GM21447 (cell line): ENCODE measurements around the gene SSPN.
"Not testable (repeated sequence)": the region's sequence is repeated elsewhere in the genome, so short reads cannot be mapped to it uniquely, and the experiment has no call there.

Experiments
- ATAC-seq: cut with Tn5 transposase; IDR thresholded peaks from one replicate; pipeline ENCODE4 v1.9.1; 2021; ENCODE audit not compliant: unreplicated experiment

The SSPN gene

GRCh38 chr12:26226629-26227360, 31.4 kb downstream of the SSPN start:
- no peak for ATAC-seq

GRCh38 chr12:26227361-26227745, 32.0 kb downstream of the SSPN start:
- ATAC-seq = no peak

- ATAC-seq = no peak
Measured at GRCh38 chr12:26229910-26230309, 34.5 kb downstream of the SSPN start.

- ATAC-seq = no peak
Measured at GRCh38 chr12:26231470-26231869, 36.1 kb downstream of the SSPN start.

GRCh38 chr12:26231921-26232320, 36.5 kb downstream of the SSPN start:
- ATAC-seq = no peak

- ATAC-seq = no peak
Measured at GRCh38 chr12:26233631-26234030, 38.3 kb downstream of the SSPN start.

- ATAC-seq = not testable (repeated sequence)
Measured at GRCh38 chr12:26235465-26235864, 40.1 kb downstream of the SSPN start.

GRCh38 chr12:26238341-26239121, 43.2 kb downstream of the SSPN start:
- ATAC-seq = no peak

GRCh38 chr12:26239122-26239851, 43.9 kb downstream of the SSPN start:
- no peak for ATAC-seq

GRCh38 chr12:26239852-26240815, 44.8 kb downstream of the SSPN start:
- no peak for ATAC-seq

- no peak for ATAC-seq
Measured at GRCh38 chr12:26241080-26241479, 45.7 kb downstream of the SSPN start.

- no peak for ATAC-seq
Measured at GRCh38 chr12:26242683-26243082, 47.3 kb downstream of the SSPN start.

GRCh38 chr12:26244503-26244902, 49.1 kb downstream of the SSPN start:
- ATAC-seq = no peak

GRCh38 chr12:26245175-26245942, 50.0 kb downstream of the SSPN start:
- ATAC-seq = no peak

- no peak for ATAC-seq
Measured at GRCh38 chr12:26246483-26247164, 51.3 kb downstream of the SSPN start.

- no peak for ATAC-seq
Measured at GRCh38 chr12:26247873-26248272, 52.5 kb downstream of the SSPN start.

GRCh38 chr12:26250801-26251200, 55.4 kb downstream of the SSPN start:
- no peak for ATAC-seq

- ATAC-seq = no peak
Measured at GRCh38 chr12:26251600-26251999, 56.2 kb downstream of the SSPN start.

- no peak for ATAC-seq
Measured at GRCh38 chr12:26252946-26253345, 57.6 kb downstream of the SSPN start.
